Hepatocyte (in vitro differentiated cells): Measurements from ENCODE around the gene APOC1. TPM values are rescaled to one million over a fixed set of nuclear protein-coding genes. Genes with fewer than 3 reads are reported as not detected.
A peak's percentile ranks its signal among the peaks of the same experiment; 100 is the strongest.

Experiments
- DNase-seq: peaks from one replicate; pipeline ENCODE4 v3.0.0-alpha.2; 2016; ENCODE audit warnings: low spot score
- H2AFZ ChIP-seq: fragments of 200-600 bp; sonication (generic); 2 replicates; pipeline ENCODE4 v1.6.0; 2016; ENCODE audit warnings: antibody characterized with exemption, mild to moderate bottlenecking
- H3K27ac ChIP-seq: fragments of 200-600 bp; sonication (generic); 2 replicates; pipeline ENCODE4 v1.5.1; 2016; ENCODE audit warnings: mild to moderate bottlenecking
- H3K27me3 ChIP-seq: fragments of 200-600 bp; sonication (generic); 2 replicates; pipeline ENCODE4 v1.6.1; 2016
- H3K36me3 ChIP-seq: fragments of 200-600 bp; sonication (generic); replicated peaks from 2 replicates; pipeline ENCODE4 v1.5.1; 2016; ENCODE audit warnings: low read depth; ENCODE audit not compliant: insufficient read depth
- H3K4me1 ChIP-seq: fragments of 200-600 bp; sonication (generic); 2 replicates; pipeline ENCODE4 v1.5.1; 2016; ENCODE audit warnings: mild to moderate bottlenecking, moderate library complexity; ENCODE audit not compliant: insufficient read depth
- H3K4me2 ChIP-seq: fragments of 200-600 bp; sonication (generic); 2 replicates; pipeline ENCODE4 v1.6.0; 2016
- H3K4me3 ChIP-seq: fragments of 200-600 bp; sonication (generic); 2 replicates; pipeline ENCODE4 v1.5.1; 2016; ENCODE audit warnings: mild to moderate bottlenecking
- H3K79me2 ChIP-seq: fragments of 200-600 bp; sonication (generic); 2 replicates; pipeline ENCODE4 v1.6.0; 2017; ENCODE audit warnings: mild to moderate bottlenecking
- H3K9me2 ChIP-seq: fragments of 200-600 bp; sonication (generic); replicated peaks from 2 replicates; pipeline ENCODE4 v1.6.0; 2017; ENCODE audit warnings: mild to moderate bottlenecking; ENCODE audit not compliant: insufficient read depth
- H3K9me3 ChIP-seq: fragments of 200-600 bp; sonication (generic); 2 replicates; pipeline ENCODE4 v1.5.1; 2016; ENCODE audit warnings: low read depth, mild to moderate bottlenecking
- H4K20me1 ChIP-seq: fragments of 200-600 bp; sonication (generic); 2 replicates; pipeline ENCODE4 v1.6.0; 2016; ENCODE audit warnings: mild to moderate bottlenecking; ENCODE audit not compliant: insufficient read depth, poor library complexity, severe bottlenecking
- CTCF ChIP-seq: fragments of 200-600 bp; sonication (generic); IDR thresholded peaks from 2 replicates; pipeline ENCODE4 v1.5.1; 2016; ENCODE audit warnings: antibody characterized with exemption, mild to moderate bottlenecking; ENCODE audit not compliant: poor library complexity
- EZH2 ChIP-seq: fragments of 200-600 bp; sonication (generic); IDR thresholded peaks from 2 replicates; pipeline ENCODE4 v1.6.1; 2016; ENCODE audit warnings: antibody characterized with exemption, mild to moderate bottlenecking, borderline replicate concordance
- EZH2phosphoT487 ChIP-seq: fragments of 200-600 bp; sonication (generic); IDR thresholded peaks from one replicate; pipeline ENCODE4 v1.6.1; 2018; ENCODE audit warnings: antibody characterized with exemption, mild to moderate bottlenecking, low read depth, moderate library complexity; ENCODE audit not compliant: unreplicated experiment, severe bottlenecking
- WGBS: methylation state at CpG from one replicate; pipeline ENCODE4 v1.1.6; 2016; ENCODE audit warnings: low lambda C conversion rate; ENCODE audit errors: missing lambda C conversion rate; 5-methylcytosine and 5-hydroxymethylcytosine counted together
- polyA plus RNA-seq: library from polyadenylated mRNA; unstranded; fragments of >200 nt; fragmentation: Nextera tagmentation; extraction: Ambion mirVana; gene quantifications from 2 replicates; pipeline ENCODE4 v1.2.1, GENCODE V29; 2016
- total RNA-seq: library from RNA; depleted of rRNA; stranded (reverse); fragments of >200 nt; gene quantifications from 2 replicates; pipeline ENCODE4 v1.2.3, GENCODE V29; 2014

Gene APOC1
- total and polyA plus RNA-seq, 2 experiments from 2014 or later, result 390 to 606 TPM

- Histone ChIP-seq H3K27ac (no peak overlapping the region), H3K79me2 (no peaks in the 10 kb centered on the region), H4K20me1 (no peaks in the 10 kb centered on the region), H3K9me2 (no peaks in the 10 kb centered on the region), H3K9me3 (no peaks in the 10 kb centered on the region), H3K27me3 (no peaks in the 10 kb centered on the region), H3K36me3 (no peaks in the 10 kb centered on the region), H3K4me2 (no peak overlapping the region), H3K4me1 (peaks cover 6% of the 10 kb centered on the region), H3K4me3 (no peak overlapping the region), H2AFZ (no peak overlapping the region)
- no peak for DNase-seq
- TF ChIP-seq EZH2phosphoT487 (no peak), CTCF (no peak)
- WGBS, result 90% methylated on average over 13 of the region's 13 CpGs
Measured at GRCh38 chr19:44947041-44947581, 32.7 kb downstream of the APOC1 start.

DNA sequence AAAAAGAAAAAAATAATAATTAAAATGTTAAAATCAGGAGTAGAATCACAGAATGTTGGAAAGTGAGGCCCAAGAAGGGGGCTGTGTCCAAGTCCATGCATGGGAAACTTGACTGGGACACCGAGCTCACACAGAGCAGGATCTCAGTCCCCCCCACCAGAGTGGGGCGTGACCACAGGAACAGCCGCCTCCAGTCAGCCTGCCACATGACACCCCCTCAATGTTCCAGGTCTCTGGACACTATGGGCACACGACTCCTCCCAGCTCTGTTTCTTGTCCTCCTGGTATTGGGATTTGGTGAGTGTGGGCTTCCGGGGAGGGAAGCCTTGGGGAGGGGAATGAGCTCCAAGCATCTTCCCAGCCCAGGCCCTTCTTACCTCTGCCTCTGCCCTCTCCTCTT, 33.8 kb downstream of the APOC1 start:
- DNase-seq, result peak; percentile 22
- peaks cover 6% of the 10 kb centered on the region for H3K4me1 ChIP-seq
- no peaks in the 10 kb centered on the region for H4K20me1 ChIP-seq
- H3K9me3 ChIP-seq, result no peaks in the 10 kb centered on the region
- H3K79me2 ChIP-seq, result no peaks in the 10 kb centered on the region
- no peak overlapping the region for H3K4me2 ChIP-seq
- no peaks in the 10 kb centered on the region for H3K27me3 ChIP-seq
- no peak for TF ChIP-seq CTCF
- no peak for TF ChIP-seq EZH2
- TF ChIP-seq EZH2phosphoT487, result no peak
- H3K27ac ChIP-seq, result no peak overlapping the region
- H3K36me3 ChIP-seq, result no peaks in the 10 kb centered on the region
- H3K4me3 ChIP-seq, result no peak overlapping the region
- H2AFZ ChIP-seq, result no peak overlapping the region
- WGBS, result 86% methylated on average over 5 of the region's 5 CpGs
- H3K9me2 ChIP-seq, result no peaks in the 10 kb centered on the region

- Histone ChIP-seq H3K4me1 (peaks cover 6% of the 10 kb centered on the region), H3K79me2 (peaks cover 5% of the 10 kb centered on the region), H3K4me2 (no peak overlapping the region), H3K27ac (no peak overlapping the region), H3K9me2 (no peaks in the 10 kb centered on the region), H3K36me3 (no peaks in the 10 kb centered on the region), H3K27me3 (no peaks in the 10 kb centered on the region), H3K4me3 (no peak overlapping the region), H4K20me1 (no peaks in the 10 kb centered on the region), H3K9me3 (no peaks in the 10 kb centered on the region), H2AFZ (no peak overlapping the region)
- WGBS, result 84% methylated on average over 4 of the region's 5 CpGs
- no peak for DNase-seq
- TF ChIP-seq EZH2 (no peak), EZH2phosphoT487 (no peak), CTCF (no peak)
Measured at GRCh38 chr19:44948763-44949374, 34.5 kb downstream of the APOC1 start.
